Bronchial epithelial cell (primary cell): ENCODE data around the gene CACNB2. TPM values are rescaled to one million over a fixed set of nuclear protein-coding genes. Genes with fewer than 3 reads are reported as not detected.

Experiments used
- DNase-seq: peaks from one replicate; pipeline ENCODE4 v3.0.0-alpha.2; 2010; ENCODE audit warnings: low read depth
- FAIRE-seq: peaks from 2 replicates; lab custom pipeline; 2011; peaks lifted over from hg19 to GRCh38; lab: Jason Lieb, UNC
- H3K27me3 ChIP-seq: 2 replicates; pipeline ENCODE4 v1.5.1; 2011; ENCODE audit warnings: low read length; ENCODE audit not compliant: control insufficient read depth, insufficient read depth
- H3K36me3 ChIP-seq: 2 replicates; pipeline ENCODE4 v1.5.1; 2011; ENCODE audit warnings: low read length; ENCODE audit not compliant: control insufficient read depth, insufficient read depth
- H3K4me3 ChIP-seq: 2 replicates; pipeline ENCODE4 v1.5.1; 2011; ENCODE audit warnings: mild to moderate bottlenecking, low read depth, low read length, control low read depth
- total RNA-seq: library from RNA; depleted of rRNA; stranded (reverse); fragments of >200 nt; gene quantifications from 2 replicates; pipeline ENCODE4 v1.2.1, GENCODE V29; 2014
- TF ChIP-seq, protein P1 (sequence below): IDR thresholded peaks from 2 replicates; pipeline ENCODE4 v1.5.1; 2011; ENCODE audit warnings: mild to moderate bottlenecking, moderate library complexity, low read length, control low read depth, inconsistent platforms; ENCODE audit not compliant: insufficient read depth, severe bottlenecking

Gene CACNB2
- total RNA-seq, 1 donor from 2014 or later, result not detected

DNA sequence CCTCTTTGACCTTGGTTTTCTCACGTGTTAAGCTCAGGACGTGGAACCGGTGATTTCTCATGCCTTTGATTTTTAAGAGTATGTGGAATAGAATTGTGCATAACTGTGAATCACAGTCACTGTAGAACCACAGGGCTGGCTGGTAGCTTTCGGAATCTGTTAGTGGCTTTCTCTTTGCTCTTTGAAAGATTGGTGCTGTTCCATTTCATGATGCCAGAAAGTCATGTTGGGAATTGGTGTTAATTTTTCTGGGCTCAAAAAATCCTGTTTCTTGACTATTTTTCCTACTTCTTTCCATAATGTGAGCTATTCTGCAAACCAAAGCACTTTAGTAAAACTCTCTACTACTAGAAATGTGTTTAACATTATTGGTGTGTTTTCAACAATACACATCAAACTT lies 73.0 kb downstream of the CACNB2 start:
- H3K4me3 ChIP-seq, result no peak overlapping the region
- no peaks in the 10 kb centered on the region for H3K36me3 ChIP-seq
- no peaks in the 10 kb centered on the region for H3K27me3 ChIP-seq
- no peak for FAIRE-seq
- DNase-seq, result no peak
- TF ChIP-seq, protein P1, sequence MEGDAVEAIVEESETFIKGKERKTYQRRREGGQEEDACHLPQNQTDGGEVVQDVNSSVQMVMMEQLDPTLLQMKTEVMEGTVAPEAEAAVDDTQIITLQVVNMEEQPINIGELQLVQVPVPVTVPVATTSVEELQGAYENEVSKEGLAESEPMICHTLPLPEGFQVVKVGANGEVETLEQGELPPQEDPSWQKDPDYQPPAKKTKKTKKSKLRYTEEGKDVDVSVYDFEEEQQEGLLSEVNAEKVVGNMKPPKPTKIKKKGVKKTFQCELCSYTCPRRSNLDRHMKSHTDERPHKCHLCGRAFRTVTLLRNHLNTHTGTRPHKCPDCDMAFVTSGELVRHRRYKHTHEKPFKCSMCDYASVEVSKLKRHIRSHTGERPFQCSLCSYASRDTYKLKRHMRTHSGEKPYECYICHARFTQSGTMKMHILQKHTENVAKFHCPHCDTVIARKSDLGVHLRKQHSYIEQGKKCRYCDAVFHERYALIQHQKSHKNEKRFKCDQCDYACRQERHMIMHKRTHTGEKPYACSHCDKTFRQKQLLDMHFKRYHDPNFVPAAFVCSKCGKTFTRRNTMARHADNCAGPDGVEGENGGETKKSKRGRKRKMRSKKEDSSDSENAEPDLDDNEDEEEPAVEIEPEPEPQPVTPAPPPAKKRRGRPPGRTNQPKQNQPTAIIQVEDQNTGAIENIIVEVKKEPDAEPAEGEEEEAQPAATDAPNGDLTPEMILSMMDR, result no peak

- no peak for FAIRE-seq
- peak; percentile 35 for DNase-seq
- TF ChIP-seq, protein P1, result peak; percentile 68
Measured at GRCh38 chr10:18214691-18215563, 74.7 kb downstream of the CACNB2 start.

DNA sequence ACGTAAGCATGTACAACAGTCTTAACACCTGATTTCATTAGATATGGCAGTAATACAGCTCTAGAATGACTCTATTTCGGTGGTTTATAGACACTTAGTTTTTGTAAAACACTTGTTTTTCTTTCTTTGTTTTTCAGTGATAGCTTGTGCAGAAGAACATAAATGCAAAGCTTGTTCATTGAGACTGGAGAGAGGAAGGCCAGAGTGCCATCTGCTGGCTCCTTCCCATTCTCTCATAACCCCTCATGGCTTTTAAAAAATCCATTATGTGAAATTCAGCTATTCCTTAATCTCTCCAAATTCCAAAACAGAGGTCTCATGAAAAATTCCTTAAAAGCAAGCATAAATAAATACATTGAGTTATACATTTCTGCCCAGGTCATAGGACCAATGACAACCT lies 76.3 kb downstream of the CACNB2 start:
- Histone ChIP-seq H3K36me3 (no peaks in the 10 kb centered on the region), H3K27me3 (no peaks in the 10 kb centered on the region), H3K4me3 (no peak overlapping the region)
- DNase-seq (peak; percentile 13), FAIRE-seq (no peak)
- TF ChIP-seq, protein P1, result peak; percentile 24

More at GRCh38 chr10:18214691-18215563, 74.7 kb downstream of the CACNB2 start:
- no peak overlapping the region for H3K4me3 ChIP-seq
- no peaks in the 10 kb centered on the region for H3K27me3 ChIP-seq
- H3K36me3 ChIP-seq, result no peaks in the 10 kb centered on the region

DNA sequence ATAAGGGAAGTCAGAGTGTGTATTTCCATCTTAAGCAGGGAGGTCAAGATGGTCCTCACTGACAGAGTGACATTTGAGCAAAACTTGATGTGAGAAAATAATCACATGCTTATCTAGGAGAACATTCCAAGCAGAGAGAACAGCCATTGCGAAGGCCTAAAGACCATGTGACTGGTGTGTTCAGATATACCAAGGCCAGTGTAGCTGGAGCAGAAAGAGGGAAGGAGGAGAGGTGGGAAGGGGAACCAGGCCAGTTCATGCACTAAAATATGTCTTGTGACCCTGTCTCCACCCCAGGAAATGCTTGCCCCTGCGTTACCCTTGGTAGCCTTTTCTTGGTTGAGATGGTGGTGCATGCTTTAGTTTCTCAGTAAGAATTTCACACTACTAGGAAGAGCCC lies 77.4 kb downstream of the CACNB2 start:
- DNase-seq (no peak), FAIRE-seq (no peak)
- Histone ChIP-seq H3K4me3 (no peak overlapping the region), H3K36me3 (no peaks in the 10 kb centered on the region), H3K27me3 (no peaks in the 10 kb centered on the region)
- TF ChIP-seq, protein P1, result no peak

- TF ChIP-seq, protein P1, result no peak
- Histone ChIP-seq H3K27me3 (no peaks in the 10 kb centered on the region), H3K36me3 (no peaks in the 10 kb centered on the region), H3K4me3 (no peak overlapping the region)
- DNase-seq (peak; percentile 10), FAIRE-seq (no peak)
Measured at GRCh38 chr10:18219146-18219545, 78.9 kb downstream of the CACNB2 start.

- TF ChIP-seq, protein P1, result no peak
- H3K36me3 ChIP-seq, result no peaks in the 10 kb centered on the region
- no peak for FAIRE-seq
- no peaks in the 10 kb centered on the region for H3K27me3 ChIP-seq
- no peak overlapping the region for H3K4me3 ChIP-seq
- no peak for DNase-seq
Measured at GRCh38 chr10:18221123-18221522, 80.9 kb downstream of the CACNB2 start.
